Right renal pelvis (tissue), 4 donors: Measurements from ENCODE around the gene FRS3. TPM values are rescaled to one million over a fixed set of nuclear protein-coding genes. Genes with fewer than 3 reads are reported as not detected.

ENCODE experiments used
- DNase-seq, 4 donors: peaks; one replicate each; pipeline ENCODE4 v3.0.0-alpha.2; 2013; ENCODE audit warnings: low read depth in 4 of 4, low spot score in 3 of 4, missing footprints in 1 of 4
- polyA plus RNA-seq, 4 donors: library from polyadenylated mRNA; unstranded; fragments of 120-200 nt; gene quantifications; one replicate each; pipeline ENCODE4 v1.2.1, GENCODE V29; 2013; ENCODE audit not compliant: insufficient read length in 4 of 4

The FRS3 gene
- polyA plus RNA-seq, 4 donors, result 5.7 to 8.0 (median 6.6) TPM

- no peak for DNase-seq
Observed at GRCh38 chr6:41791984-41792383, 12.3 kb upstream of the FRS3 start.

- DNase-seq, result no peak
Observed at GRCh38 chr6:41791305-41791704, 11.6 kb upstream of the FRS3 start.

- DNase-seq, result no peak
Observed at GRCh38 chr6:41790045-41790444, 10.3 kb upstream of the FRS3 start.

GRCh38 chr6:41789390-41789724 lies 9.7 kb upstream of the FRS3 start:
- no peak for DNase-seq

- peak; percentile 90 to 96 (median 92) for DNase-seq
Observed at GRCh38 chr6:41787219-41787917, 7.7 kb upstream of the FRS3 start, which contains the start of gene TOMM6. TSS of gene TOMM6 (plus strand) at chr6:41787694. CDS start at chr6:41787698, 4 bp downstream.

GRCh38 chr6:41786451-41787218 lies 6.9 kb upstream of the FRS3 start:
- DNase-seq, result peak in 3 of 4 donors; percentile 71 to 78 (median 75)

- no peak for DNase-seq
Observed at GRCh38 chr6:41785689-41786450, 6.2 kb upstream of the FRS3 start.

GRCh38 chr6:41785254-41785653 lies 5.6 kb upstream of the FRS3 start:
- no peak for DNase-seq

- no peak for DNase-seq
Observed at GRCh38 chr6:41784581-41785171, 5.0 kb upstream of the FRS3 start.

GRCh38 chr6:41783106-41783780 lies 3.5 kb upstream of the FRS3 start:
- DNase-seq, result no peak

GRCh38 chr6:41781366-41781730 lies 1.6 kb upstream of the FRS3 start:
- no peak for DNase-seq

- no peak for DNase-seq
Observed at GRCh38 chr6:41780551-41781365, 1.1 kb upstream of the FRS3 start, which contains the start of gene PRICKLE4. TSS of gene PRICKLE4 (plus strand) at chr6:41780782. CDS start at chr6:41783474, 2,692 bp downstream.

GRCh38 chr6:41779336-41779735 lies 364 bp downstream of the FRS3 start:
- DNase-seq, result no peak

GRCh38 chr6:41778895-41779294 lies 805 bp downstream of the FRS3 start:
- no peak for DNase-seq

- DNase-seq, result no peak
Observed at GRCh38 chr6:41777551-41778285, 2.0 kb downstream of the FRS3 start.

GRCh38 chr6:41775293-41775882 lies 4.3 kb downstream of the FRS3 start:
- DNase-seq, result no peak

GRCh38 chr6:41774841-41775240 lies 4.9 kb downstream of the FRS3 start:
- no peak for DNase-seq
